A549 (cell line): ENCODE results near the gene ENOX2.

Source experiments
- BCL3 ChIP-seq: fragments of >200 bp; sonication (Bioruptor Twin); formaldehyde crosslinking; IDR thresholded peaks from 3 replicates; pipeline ENCODE4 v1.6.1; 2016
- BHLHE40 ChIP-seq: IDR thresholded peaks from 2 replicates; pipeline ENCODE4 v1.6.1; 2012; ENCODE audit warnings: low read depth, low read length, inconsistent platforms
- CBX8 ChIP-seq: fragments of 200-600 bp; sonication (generic); IDR thresholded peaks from 2 replicates; pipeline ENCODE4 v1.6.1; 2016
- CTCF ChIP-seq: fragments of >200 bp; sonication (Bioruptor Twin); formaldehyde crosslinking; IDR thresholded peaks from 3 replicates; pipeline ENCODE4 v1.5.1; 2016
- EHMT2 ChIP-seq: fragments of 200-600 bp; sonication (generic); IDR thresholded peaks from 2 replicates; pipeline ENCODE4 v1.6.1; 2016; ENCODE audit warnings: antibody characterized with exemption, low read depth, mild to moderate bottlenecking, moderate library complexity
- HDAC2 ChIP-seq: fragments of 200-600 bp; sonication (generic); IDR thresholded peaks from 2 replicates; pipeline ENCODE4 v1.6.1; 2016
- POLR2A ChIP-seq: IDR thresholded peaks from 2 replicates; pipeline ENCODE4 v1.6.1; 2012; ENCODE audit warnings: mild to moderate bottlenecking, low read length

- TF ChIP-seq CTCF, result no peak
- TF ChIP-seq BCL3, result no peak
- no peak for TF ChIP-seq EHMT2
- TF ChIP-seq HDAC2, result no peak
- TF ChIP-seq CBX8, result no peak
- TF ChIP-seq POLR2A, result no peak
- TF ChIP-seq BHLHE40, result no peak
Measured at GRCh38 chrX:130827648-130828047, 75.4 kb downstream of the ENOX2 start.
